ENCODE measurements around the gene PGM1. TPM values are rescaled to one million over a fixed set of nuclear protein-coding genes. Genes with fewer than 3 reads are reported as not detected.

The PGM1 gene
- polyA plus RNA-seq, 1 of the 3 experiments (the other 2 are of a cell fraction), result 20.7 TPM

GRCh38 chr1:63688302-63688890, 95.2 kb downstream of the PGM1 start (continued):
- TF ChIP-seq, protein P1, sequence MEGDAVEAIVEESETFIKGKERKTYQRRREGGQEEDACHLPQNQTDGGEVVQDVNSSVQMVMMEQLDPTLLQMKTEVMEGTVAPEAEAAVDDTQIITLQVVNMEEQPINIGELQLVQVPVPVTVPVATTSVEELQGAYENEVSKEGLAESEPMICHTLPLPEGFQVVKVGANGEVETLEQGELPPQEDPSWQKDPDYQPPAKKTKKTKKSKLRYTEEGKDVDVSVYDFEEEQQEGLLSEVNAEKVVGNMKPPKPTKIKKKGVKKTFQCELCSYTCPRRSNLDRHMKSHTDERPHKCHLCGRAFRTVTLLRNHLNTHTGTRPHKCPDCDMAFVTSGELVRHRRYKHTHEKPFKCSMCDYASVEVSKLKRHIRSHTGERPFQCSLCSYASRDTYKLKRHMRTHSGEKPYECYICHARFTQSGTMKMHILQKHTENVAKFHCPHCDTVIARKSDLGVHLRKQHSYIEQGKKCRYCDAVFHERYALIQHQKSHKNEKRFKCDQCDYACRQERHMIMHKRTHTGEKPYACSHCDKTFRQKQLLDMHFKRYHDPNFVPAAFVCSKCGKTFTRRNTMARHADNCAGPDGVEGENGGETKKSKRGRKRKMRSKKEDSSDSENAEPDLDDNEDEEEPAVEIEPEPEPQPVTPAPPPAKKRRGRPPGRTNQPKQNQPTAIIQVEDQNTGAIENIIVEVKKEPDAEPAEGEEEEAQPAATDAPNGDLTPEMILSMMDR (IDR thresholded peaks at IDR 0.05), result no peak
- TF ChIP-seq, protein P2, sequence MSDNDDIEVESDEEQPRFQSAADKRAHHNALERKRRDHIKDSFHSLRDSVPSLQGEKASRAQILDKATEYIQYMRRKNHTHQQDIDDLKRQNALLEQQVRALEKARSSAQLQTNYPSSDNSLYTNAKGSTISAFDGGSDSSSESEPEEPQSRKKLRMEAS (IDR thresholded peaks at IDR 0.05; ENCODE audit: low read depth), result no peak
- TF ChIP-seq REST (IDR thresholded peaks at IDR 0.05; ENCODE audit: low read depth, low read length) (no peak), RXRA (IDR thresholded peaks at IDR 0.05; ENCODE audit: borderline replicate concordance, low read depth) (no peak), TCF12 (IDR thresholded peaks at IDR 0.05) (no peak), ZBTB33 (IDR thresholded peaks at IDR 0.05; ENCODE audit: borderline replicate concordance, low read depth) (no peak)

DNA sequence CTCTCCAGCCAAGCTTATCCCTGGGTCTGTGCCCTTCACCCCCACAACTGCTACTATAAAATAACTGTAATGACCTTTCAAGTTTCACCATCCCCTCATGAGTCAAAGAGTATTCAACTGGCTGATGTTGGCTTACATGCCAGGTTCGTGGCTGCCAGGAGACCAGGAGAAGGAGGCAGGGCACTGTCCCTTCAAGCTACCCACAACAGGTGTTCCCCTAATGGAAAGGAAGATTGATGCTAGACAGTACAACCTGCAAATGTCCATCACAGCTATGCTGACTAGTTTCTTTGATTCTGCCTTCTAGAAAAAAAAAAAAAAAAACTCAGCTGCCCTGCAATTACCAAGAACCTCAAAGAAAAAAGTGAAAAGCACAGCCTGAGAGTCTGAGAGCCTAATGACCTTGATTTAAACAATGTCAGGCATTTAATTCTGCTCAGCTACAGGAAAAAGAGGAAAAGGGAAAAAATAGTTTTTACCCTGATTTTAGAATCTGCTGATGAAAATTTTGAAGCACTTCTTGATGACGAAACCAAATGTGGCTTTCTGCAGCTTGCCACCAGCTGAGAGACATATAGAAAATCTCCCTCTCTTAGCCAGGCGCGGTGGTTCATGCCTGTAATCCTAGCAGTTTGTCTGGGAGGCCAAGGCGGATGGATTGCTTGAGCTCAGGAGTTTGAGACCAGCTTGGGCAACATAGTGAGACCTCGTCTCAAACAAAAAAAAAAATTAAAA, 97.9 kb downstream of the PGM1 start:
- no peaks in the 10 kb centered on the region for H3K9me3 ChIP-seq
- no peaks in the 10 kb centered on the region for H3K9me2 ChIP-seq
- CTCF ChIA-PET, result interaction anchor here (0.6 to 3.3 kb wide), 67 partner anchors 8 to 565 kb away, joined by 3 to 59 read pairs (median 5); partner anchors contain the start of gene ROR1
- 84% methylated on average over 6 of the region's 6 CpGs for WGBS (ENCODE audit: low lambda C conversion rate)
- no peak for DNase-seq
- H4K20me1 ChIP-seq (ENCODE audit: insufficient read depth), result no peaks in the 10 kb centered on the region
- H3K4me2 ChIP-seq, result no peak overlapping the region
- TF ChIP-seq CHD2 (IDR thresholded peaks at IDR 0.05; ENCODE audit: low read length, partially characterized antibody) (no peak), POLR2AphosphoS5 (IDR thresholded peaks at IDR 0.05; ENCODE audit: low read depth, low read length) (no peak), REST (IDR thresholded peaks at IDR 0.05; ENCODE audit: low read depth, low read length) (no peak), ZBTB33 (IDR thresholded peaks at IDR 0.05; ENCODE audit: borderline replicate concordance, low read depth) (no peak), SIN3A (IDR thresholded peaks at IDR 0.05; ENCODE audit: borderline replicate concordance, low read depth, low read length) (no peak)
- no peak overlapping the region for H3K9ac ChIP-seq
- POLR2A ChIA-PET, result interaction anchor here (1.1 kb wide), 3 partner anchors 66 to 446 kb away, joined by 3 to 4 read pairs (median 3); no protein-coding TSS in a partner anchor
- H3K36me3 ChIP-seq (replicated peaks in 1 of 2; ENCODE audit: control insufficient read depth in 1 of 2, insufficient read depth in 2 of 2, low read length in 1 of 2), result no peaks in the 10 kb centered on the region
- H2AFZ ChIP-seq (ENCODE audit: low read depth), result no peak overlapping the region
- no peaks in the 10 kb centered on the region for H3F3A ChIP-seq (replicated peaks; ENCODE audit: insufficient read depth)
- H3K27me3 ChIP-seq (ENCODE audit: insufficient read depth), result no peaks in the 10 kb centered on the region; the same call in 1 of the 2 replicates
- no peaks in the 10 kb centered on the region for H3K79me2 ChIP-seq (ENCODE audit: insufficient read depth)
- no peak overlapping the region for H3K27ac ChIP-seq (ENCODE audit: low read depth in 2 of 2, low read length in 1 of 2)
- H3K4me1 ChIP-seq (ENCODE audit: control insufficient read depth in 1 of 2, insufficient read depth in 2 of 2, low read depth in 1 of 2, low read length in 1 of 2), result no peaks in the 10 kb centered on the region; a peak in 1 of 4 replicates
- H3K4me3 ChIP-seq (ENCODE audit: low read depth in 2 of 2, low read length in 1 of 2), result no peak overlapping the region
